DND-41 (cell line): ENCODE results near the gene MBNL2.

ENCODE experiments used
- ATAC-seq: fragments of 200-7000 bp; cut with Tn5 transposase; 3 replicates; pipeline ENCODE4 v1.9.1; 2021; ENCODE audit warnings: low read depth; ENCODE audit not compliant: insufficient read depth
- DNase-seq: peaks from one replicate; pipeline ENCODE4 v3.0.0-alpha.2; 2020
- H2AFZ ChIP-seq: 2 replicates; pipeline ENCODE4 v1.6.0; 2012; ENCODE audit warnings: low read depth, low read length
- H3K27ac ChIP-seq: 2 replicates; pipeline ENCODE4 v1.5.1; 2012; ENCODE audit warnings: low read length, inconsistent platforms
- H3K27me3 ChIP-seq: fragments of 200-600 bp; sonication (generic); 2 replicates; pipeline ENCODE4 v1.6.0; 2012; ENCODE audit warnings: low read length, mild to moderate bottlenecking, inconsistent platforms; ENCODE audit not compliant: insufficient read depth, poor library complexity
- H3K36me3 ChIP-seq: 2 replicates; pipeline ENCODE4 v1.5.1; 2012; ENCODE audit warnings: low read length, inconsistent platforms; ENCODE audit not compliant: insufficient read depth
- H3K4me1 ChIP-seq: 2 replicates; pipeline ENCODE4 v1.5.1; 2012; ENCODE audit warnings: mild to moderate bottlenecking, low read length; ENCODE audit not compliant: insufficient read depth
- H3K4me2 ChIP-seq: 2 replicates; pipeline ENCODE4 v1.6.0; 2012; ENCODE audit warnings: mild to moderate bottlenecking, moderate library complexity, low read length, inconsistent platforms; ENCODE audit not compliant: insufficient read depth
- H3K4me3 ChIP-seq, 2 experiments: fragments of 200-600 bp in 1 of 2; shearing (Covaris generic) in 1 of 2; 2 replicates each; pipeline ENCODE4 v1.5.1; 2012 to 2016; ENCODE audit warnings: inconsistent platforms in 2 of 2, low read length in 2 of 2, mild to moderate bottlenecking in 2 of 2, low read depth in 1 of 2, moderate library complexity in 1 of 2
- H3K79me2 ChIP-seq: 2 replicates; pipeline ENCODE4 v1.6.0; 2012; ENCODE audit warnings: low read length, inconsistent platforms; ENCODE audit not compliant: insufficient read depth
- H3K9ac ChIP-seq: 2 replicates; pipeline ENCODE4 v1.6.0; 2012; ENCODE audit warnings: low read depth, mild to moderate bottlenecking, inconsistent platforms, low read length, moderate library complexity
- H3K9me3 ChIP-seq: 2 replicates; pipeline ENCODE4 v1.5.1; 2012; ENCODE audit warnings: low read length, moderate library complexity, mild to moderate bottlenecking, inconsistent platforms; ENCODE audit not compliant: insufficient read depth, severe bottlenecking
- H4K20me1 ChIP-seq: 2 replicates; pipeline ENCODE4 v1.6.0; 2012; ENCODE audit warnings: low read length; ENCODE audit not compliant: insufficient read depth
- CTCF ChIP-seq: IDR thresholded peaks from 2 replicates; pipeline ENCODE4 v1.5.1; 2012; ENCODE audit warnings: borderline replicate concordance, low read length, moderate library complexity, mild to moderate bottlenecking; ENCODE audit not compliant: poor library complexity, severe bottlenecking; ENCODE audit errors: extremely low read depth
- EZH2 ChIP-seq: IDR thresholded peaks from 3 replicates; pipeline ENCODE4 v1.6.1; 2012; ENCODE audit warnings: borderline replicate concordance, low read depth, mild to moderate bottlenecking, moderate library complexity, low read length, inconsistent platforms; ENCODE audit not compliant: severe bottlenecking

MBNL2 gene

GRCh38 chr13:97426695-97427094 lies 204.6 kb downstream of the MBNL2 start:
- no peak overlapping the region for H2AFZ ChIP-seq
- no peak overlapping the region for H3K4me2 ChIP-seq
- no peaks in the 10 kb centered on the region for H4K20me1 ChIP-seq
- no peak overlapping the region for H3K4me3 ChIP-seq
- no peak for TF ChIP-seq CTCF
- TF ChIP-seq EZH2: no peak
- H3K27me3 ChIP-seq: no peaks in the 10 kb centered on the region
- no peak overlapping the region for H3K27ac ChIP-seq
- peaks cover 8% of the 10 kb centered on the region; the same call in 1 of the 2 replicates for H3K79me2 ChIP-seq
- peaks cover 24% of the 10 kb centered on the region for H3K4me1 ChIP-seq
- H3K9me3 ChIP-seq: no peaks in the 10 kb centered on the region
- ATAC-seq (no peak), DNase-seq (no peak)
- H3K36me3 ChIP-seq: no peaks in the 10 kb centered on the region
- no peak overlapping the region for H3K9ac ChIP-seq

GRCh38 chr13:97429681-97430081 lies 207.5 kb downstream of the MBNL2 start:
- Histone ChIP-seq H2AFZ (no peak overlapping the region), H3K36me3 (no peaks in the 10 kb centered on the region), H3K79me2 (peaks cover 16% of the 10 kb centered on the region), H3K27ac (no peak overlapping the region), H3K9me3 (no peaks in the 10 kb centered on the region), H3K4me1 (peaks cover 33% of the 10 kb centered on the region), H3K9ac (no peak overlapping the region), H3K4me3 (no peak overlapping the region), H3K4me2 (peak overlapping the region; percentile 40), H3K27me3 (no peaks in the 10 kb centered on the region), H4K20me1 (no peaks in the 10 kb centered on the region)
- DNase-seq: no peak
- TF ChIP-seq CTCF (no peak), EZH2 (no peak)
- ATAC-seq: no peak

- H3K27ac ChIP-seq: no peak overlapping the region
- no peak for ATAC-seq
- no peaks in the 10 kb centered on the region for H4K20me1 ChIP-seq
- TF ChIP-seq CTCF (no peak), EZH2 (no peak)
- H3K79me2 ChIP-seq: peaks cover 22% of the 10 kb centered on the region
- H3K4me1 ChIP-seq: peaks cover 35% of the 10 kb centered on the region
- peak overlapping the region; percentile 40 for H3K4me2 ChIP-seq
- no peak for DNase-seq
- H3K36me3 ChIP-seq: no peaks in the 10 kb centered on the region
- no peak overlapping the region for H3K4me3 ChIP-seq
- no peaks in the 10 kb centered on the region for H3K9me3 ChIP-seq
- no peak overlapping the region for H2AFZ ChIP-seq
- no peaks in the 10 kb centered on the region for H3K27me3 ChIP-seq
- no peak overlapping the region; the same call in 1 of the 2 replicates for H3K9ac ChIP-seq
Measured at GRCh38 chr13:97430296-97430695, 208.2 kb downstream of the MBNL2 start.
